Measurements from ENCODE around the gene AFF1.
"Not testable (repeated sequence)": the region's sequence is repeated elsewhere in the genome, so short reads cannot be mapped to it uniquely, and the experiment has no call there.

The AFF1 gene

DNA sequence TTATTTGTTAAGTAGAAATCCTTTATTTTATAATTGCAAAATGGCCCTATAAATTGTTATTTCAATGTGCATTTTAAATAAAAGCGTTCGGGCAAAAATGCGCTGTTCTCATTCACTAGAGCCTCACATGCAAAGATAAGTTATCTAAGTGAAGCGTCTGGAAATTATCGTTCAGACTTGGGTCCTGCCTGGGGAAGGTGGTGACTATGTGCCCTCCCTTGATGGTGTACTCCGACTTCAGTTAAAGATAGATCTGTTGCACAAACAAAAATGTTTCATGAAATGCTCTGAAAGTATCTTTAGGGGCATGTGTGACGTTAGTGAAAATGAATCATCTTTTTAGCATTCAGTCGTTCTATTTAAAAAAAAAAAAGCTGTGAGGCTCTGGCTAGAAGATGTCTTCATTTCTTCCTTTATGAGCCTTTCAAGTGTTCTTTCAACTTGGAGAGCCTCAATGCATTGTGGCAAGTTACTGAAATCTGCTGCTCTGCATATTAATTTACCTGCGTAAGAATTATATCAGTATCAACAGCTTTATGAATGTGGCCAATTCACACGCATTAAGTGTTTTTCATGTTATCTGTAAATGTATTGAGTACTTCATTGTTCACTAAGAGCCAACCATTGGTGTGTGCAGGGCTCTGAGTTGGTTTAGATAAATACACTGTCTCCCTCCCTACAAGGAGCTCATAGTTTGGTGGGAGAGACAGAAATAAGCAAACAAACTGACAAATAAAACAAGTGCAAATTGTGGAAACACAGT lies 83.0 kb downstream of the AFF1 start:
- no peak for FAIRE-seq

DNA sequence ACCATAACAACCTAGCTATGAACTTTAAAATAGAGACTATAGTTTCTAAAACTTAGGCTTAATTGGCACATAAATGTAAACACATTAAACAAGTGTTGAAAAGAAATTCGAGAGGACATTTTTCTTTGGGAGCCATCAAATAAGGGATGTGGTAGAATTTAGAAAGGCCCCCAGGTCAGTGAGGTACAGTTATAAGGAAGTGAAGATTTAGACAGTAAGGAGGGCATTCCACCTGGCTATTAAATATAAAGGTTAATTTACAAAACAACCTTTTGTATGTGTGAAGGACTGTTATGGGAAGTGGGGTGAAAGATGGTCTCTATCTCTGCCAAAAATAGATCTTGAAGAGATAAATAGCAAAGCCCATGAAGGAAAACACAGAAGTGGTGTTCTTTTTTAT lies 83.9 kb downstream of the AFF1 start:
- no peak for FAIRE-seq

DNA sequence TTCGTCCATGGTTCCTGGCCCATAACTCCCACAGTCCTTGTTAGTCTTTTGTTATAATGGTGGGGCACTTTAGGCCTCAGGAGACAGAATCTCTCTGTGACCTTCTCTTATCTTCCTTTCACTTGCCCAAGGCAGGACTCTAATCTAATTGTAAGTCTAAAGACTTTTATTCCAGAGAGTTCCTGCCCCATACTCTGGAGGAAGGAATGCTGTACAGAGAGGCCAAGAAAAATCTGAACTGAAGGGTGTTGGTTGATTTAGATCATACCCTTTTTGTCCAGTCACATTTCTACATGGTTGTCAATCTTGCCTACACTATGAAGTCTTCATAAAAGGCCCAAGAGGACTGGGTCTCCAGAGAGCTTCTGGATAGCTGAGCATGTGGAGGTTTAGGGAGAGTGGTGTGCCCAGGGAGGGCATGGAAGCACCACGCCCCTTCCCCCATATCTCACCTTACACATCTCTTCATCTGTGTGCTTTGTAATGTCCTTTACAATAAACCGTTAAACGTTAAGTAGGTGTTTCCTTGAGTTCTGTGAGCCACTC lies 84.5 kb downstream of the AFF1 start:
- no peak for FAIRE-seq

DNA sequence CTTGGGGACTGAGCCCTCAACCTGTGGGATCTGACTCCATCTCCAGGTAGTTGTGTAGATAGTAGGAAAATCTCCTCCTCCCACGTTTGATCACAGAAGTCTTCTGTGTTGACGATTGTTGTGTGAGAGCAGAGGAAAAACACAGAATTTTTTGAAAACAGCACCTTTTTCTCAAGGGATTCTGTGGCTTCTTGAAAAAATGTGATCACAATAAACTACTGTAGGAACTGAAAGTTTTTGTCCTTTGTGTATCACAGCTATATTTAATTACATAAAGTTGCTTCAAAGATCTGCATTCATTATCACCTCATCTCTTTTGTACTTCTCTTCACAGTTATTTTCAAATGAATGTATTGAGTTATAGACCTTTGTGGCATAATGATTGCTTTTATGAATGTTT lies 85.1 kb downstream of the AFF1 start:
- no peak for FAIRE-seq

DNA sequence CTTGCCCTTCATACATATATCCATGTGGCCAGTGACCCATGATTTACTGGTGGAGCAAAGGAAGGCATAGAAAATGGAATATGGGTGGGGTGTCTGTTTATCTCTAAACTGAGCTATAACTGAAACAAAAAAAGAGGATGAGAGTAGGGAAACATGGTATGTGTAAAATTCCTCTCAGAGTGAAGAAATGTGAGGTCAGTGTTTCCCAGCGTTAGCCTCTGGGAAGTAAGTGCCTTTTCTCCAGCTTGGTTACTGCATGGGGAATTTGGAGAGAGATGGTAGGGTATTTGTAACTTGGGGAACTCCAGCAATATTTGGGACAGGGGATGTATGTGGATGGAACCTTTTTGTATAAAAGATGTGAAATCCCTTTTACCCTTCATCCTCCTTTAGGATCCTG lies 89.4 kb downstream of the AFF1 start:
- no peak for FAIRE-seq

DNA sequence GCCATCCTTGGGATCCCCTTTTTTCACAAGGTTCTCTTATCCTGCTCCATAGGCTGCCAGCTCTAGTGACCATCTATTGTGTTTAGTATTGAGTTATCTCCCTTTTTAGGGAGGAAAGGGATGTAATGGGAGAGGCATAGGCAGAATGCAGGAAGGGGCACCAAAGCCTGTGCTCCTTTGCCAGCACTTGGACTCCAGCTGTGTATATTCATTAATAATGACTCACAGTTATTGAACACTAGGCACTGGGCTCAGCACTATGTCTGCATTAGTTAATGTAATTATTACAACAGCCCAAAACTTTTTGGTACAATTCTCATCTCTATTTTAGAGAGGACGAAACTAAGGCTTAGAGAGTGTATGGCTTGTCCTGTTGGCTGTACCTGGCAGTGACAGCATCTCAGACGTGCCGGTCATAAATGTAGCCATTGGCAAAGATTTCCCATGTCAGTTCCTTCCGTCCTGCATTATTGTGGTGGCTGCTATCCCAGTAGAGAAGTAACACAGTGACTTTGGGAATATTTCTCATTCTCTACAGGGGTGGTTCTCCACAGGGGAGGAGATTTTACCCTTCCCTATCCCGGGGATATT lies 90.3 kb downstream of the AFF1 start:
- FAIRE-seq: no peak

DNA sequence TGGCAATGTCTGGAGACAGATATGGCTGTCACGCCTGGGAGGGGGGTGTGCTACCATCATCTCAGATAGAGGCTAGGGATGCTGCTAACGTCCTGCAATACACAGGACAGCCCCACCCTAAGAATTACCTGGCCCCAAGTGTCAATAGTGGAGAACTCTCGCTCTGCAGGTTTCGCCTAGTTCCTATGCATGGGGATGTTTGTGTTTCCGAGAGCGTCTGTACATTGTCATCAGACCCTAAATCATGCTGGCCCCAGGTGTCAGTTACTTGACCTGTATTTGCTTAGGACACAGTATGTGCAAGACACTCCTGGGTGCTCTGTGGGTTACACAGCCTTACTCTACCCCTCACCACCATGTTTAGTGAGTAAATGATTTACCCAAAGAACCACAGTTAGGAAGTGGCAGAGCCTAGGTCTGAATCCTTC lies 90.8 kb downstream of the AFF1 start:
- FAIRE-seq: no peak

DNA sequence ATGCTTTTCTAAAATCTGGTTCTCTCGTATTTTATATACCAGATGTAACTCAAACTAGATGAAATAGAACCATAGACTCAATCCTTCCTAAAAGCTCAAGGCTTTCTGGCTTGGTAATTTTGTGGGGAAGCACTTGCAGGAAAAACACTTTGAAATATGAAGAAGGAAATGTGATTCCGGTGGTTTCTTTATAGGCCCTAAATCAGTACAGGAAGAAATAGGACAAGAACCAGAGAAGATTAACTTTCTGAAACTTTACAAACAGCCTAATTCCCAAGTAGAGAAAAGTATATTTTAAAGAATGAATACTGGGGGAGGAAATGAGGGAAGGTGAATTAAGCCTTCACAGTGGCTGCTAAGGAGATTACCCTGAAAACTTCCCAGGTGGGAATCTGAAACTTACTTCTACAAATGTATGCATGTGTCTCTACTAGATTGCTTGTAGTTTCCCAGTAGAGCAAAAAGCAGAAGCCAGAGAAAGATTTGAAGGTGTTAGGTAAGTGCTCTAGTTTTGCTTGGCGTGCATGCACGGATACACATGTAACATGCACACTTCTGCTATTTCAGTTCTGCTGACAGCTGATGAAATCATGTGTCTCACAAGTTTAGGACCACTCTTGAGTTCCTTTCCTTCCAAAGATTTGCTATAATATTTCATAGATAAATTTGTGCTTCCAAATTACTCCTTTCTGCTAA lies 92.1 kb downstream of the AFF1 start:
- FAIRE-seq: no peak

DNA sequence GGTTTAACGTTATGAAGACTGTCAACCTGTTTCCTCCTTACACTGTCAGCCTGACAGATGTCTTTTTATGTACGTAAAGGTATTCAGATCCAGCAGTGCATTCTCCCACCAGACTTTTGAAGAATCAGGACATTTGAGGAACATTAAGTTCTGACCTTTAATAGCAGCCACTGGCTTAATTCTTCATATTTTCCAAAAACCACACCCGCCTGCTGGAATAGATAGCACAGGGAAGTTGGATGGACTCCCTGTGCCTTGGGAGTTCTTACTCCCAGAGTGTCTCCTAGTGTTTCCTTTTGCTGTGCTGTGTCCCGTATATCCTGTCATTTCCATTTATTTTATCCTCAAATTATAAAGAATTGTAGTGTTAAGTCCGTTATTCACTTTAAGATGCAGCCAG lies 94.5 kb downstream of the AFF1 start:
- FAIRE-seq: no peak

DNA sequence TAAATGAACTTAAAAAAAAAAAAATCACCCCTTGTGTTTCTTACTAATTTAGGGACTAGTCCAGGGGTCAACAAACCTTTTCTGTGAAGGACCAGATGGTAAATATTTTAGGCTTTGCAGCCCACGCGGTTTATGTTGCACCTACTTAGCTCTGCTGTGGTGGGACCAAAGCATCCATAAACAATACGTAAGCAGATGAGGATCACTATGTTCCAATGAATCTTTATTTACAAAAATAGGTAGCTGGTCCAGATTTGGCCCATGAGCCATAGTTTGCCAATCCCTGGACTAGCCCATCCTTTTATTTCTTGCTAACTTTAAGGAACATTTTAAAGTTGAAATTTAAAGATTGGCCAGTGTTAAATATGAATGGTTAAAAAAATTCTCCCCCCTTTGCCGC lies 95.3 kb downstream of the AFF1 start:
- FAIRE-seq: no peak

DNA sequence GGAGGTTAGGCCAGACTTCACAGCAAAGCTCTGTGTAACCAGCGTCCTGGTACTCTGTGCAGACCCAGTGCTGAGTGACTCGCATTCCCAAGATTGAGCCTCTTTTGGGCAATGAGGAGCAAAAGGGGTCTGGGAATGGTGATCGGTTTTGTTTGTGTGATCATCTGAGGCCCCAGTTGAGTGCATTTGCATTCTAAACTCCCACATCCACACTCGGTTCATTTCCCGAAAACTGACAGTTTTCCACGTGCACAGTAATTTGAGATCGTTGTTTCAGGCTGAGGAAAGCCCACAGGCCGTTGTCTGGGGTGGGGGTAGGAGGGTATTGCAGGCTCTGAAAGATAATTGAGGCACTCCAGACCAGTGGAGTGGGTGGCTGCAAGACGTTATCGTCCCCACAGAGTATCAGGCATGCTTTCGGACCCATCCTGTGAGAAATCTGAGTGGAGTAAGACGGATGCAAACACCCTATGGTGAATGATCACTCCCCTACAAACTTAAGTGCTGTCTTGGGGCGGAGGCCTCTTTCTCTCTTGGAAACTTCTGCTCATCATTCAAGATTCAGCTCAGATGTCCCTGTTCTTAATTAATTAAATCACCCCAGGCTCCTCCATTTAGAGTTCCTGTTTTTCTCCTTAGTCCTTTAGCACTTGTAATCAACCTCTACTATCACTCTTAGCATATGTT lies 96.1 kb downstream of the AFF1 start:
- FAIRE-seq: no peak

DNA sequence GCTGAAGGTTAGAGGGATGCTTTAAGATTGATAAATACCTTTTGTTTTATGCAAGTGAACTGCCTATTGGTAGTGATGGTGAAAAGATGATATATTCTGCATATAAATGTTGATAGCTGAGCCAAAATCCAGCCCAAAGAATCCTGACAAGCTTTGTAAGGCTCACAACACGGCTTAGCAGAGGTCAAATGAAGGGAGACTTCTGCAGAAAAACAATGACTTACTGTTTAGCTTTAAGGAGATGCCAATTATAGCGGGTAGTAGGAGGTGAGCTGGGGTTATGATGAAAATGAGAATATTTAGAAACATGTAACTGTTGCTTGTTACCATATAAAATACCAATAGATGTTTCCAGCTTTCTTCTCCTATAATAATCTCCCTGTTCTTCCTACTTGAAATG lies 97.1 kb downstream of the AFF1 start:
- no peak for FAIRE-seq

DNA sequence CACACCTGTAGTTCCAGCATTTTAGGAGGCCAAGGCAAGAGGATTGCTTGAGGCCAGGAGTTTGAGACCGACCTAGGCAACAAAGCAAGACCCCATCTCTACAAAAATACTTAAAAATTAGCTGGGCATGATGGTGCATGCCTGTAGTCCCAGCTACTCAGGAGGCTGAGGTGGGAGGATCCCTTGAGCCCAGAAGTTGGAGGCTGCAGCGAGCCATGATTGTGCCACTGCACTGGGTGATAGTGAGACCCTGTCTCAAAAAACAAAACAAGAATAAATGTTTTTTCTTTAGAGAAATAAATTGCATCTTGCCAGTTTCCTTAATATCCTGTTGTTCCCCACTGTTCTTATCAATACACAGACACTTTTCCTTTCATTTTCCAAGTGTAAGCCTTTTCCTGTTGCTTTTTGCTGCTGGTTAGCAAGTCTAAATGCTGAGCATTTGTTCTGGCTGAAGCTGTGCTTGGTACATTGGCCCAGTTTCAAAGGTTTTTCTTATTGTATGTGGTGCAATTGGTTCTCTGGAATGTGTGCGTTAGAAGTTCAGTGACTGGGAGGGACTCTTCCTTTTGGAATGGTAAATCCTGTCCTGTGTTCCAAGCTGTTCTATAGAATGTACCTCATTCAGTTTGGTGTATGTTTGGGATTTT lies 98.2 kb downstream of the AFF1 start:
- no peak for FAIRE-seq

DNA sequence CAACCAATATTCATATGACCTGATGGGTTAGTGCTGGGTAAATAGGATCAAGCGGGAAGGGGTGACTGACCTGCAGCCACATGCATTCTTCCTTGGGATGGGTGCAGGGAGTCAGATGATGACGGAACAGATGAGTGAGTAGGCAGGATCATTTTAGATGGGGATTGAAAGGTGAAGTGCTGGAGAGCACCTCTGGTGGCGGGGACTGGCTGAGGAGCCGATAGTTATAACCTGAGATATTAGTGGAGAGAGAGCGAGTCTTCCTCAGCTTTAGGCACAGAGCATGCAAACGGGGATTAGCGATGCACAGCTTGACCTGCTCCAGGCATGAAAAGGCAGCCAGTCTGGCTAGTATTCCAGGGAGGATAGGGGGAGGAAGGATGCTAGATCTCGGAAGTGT lies 99.1 kb downstream of the AFF1 start:
- FAIRE-seq: no peak

DNA sequence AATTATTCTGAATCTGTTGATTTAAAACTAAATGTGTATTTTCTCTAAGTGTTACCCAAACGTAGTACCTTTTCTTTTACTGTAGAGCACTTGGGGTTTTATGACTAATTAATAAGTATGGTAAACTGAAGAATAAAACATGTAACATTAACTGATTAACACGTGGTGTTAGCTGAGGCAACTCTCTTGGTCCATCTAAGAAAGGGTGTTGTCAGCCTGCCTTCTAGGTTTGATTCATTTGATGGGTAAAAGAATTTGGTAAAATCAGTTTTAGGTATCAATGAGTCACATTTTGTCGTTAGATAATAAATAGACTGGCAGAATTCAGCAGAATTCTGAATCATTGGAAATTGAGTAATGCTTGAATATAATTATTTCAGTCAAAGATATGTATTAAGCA lies 99.7 kb downstream of the AFF1 start:
- no peak for FAIRE-seq

DNA sequence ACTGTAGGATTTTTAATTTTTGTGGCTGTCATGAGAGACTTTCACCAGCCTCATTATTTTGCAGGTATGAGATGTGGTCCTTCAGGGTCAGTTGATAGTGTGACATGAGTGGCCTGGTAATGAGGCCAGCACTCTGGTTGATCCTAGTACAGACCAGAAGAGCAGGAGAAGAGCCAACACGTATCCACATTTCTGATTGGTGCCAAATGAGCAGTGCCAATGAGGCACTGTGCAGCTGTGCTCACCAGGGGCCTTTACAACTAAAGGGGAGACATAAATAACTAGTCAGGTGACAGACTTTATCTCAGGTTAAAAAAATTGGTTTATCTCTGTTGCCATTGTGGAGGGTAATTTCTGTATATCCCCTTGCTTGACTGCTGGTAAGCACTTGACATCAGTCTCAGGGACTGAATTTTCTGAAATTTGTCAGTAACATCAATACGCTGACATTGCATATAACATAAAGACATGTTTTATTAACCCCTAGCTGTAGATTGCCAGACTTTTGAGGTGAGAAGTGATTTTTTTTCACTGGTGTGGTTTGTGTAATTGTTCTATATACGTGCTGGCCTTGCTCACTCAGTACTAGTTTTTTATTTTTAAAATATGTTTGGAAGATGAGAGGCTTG lies 101.2 kb downstream of the AFF1 start:
- FAIRE-seq: no peak

DNA sequence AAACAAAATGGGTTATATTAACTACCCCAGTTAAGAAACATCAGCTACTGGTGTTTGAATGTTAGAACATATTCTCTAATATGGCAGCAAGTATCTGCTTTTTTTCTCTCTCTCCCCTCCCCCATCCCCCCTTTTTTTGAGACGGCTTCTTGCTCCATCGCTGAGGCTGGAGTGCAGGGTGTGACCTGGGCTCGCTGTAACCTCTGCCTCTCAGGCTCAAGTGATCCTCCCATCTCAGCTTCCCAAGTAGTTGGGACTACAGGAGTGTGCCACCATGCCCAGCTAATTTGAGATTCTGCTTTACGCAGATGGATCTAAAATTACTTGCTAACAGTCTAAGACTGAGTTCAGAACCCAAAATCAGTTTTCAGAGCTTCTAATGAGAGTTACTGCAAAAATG lies 101.9 kb downstream of the AFF1 start:
- no peak for FAIRE-seq

DNA sequence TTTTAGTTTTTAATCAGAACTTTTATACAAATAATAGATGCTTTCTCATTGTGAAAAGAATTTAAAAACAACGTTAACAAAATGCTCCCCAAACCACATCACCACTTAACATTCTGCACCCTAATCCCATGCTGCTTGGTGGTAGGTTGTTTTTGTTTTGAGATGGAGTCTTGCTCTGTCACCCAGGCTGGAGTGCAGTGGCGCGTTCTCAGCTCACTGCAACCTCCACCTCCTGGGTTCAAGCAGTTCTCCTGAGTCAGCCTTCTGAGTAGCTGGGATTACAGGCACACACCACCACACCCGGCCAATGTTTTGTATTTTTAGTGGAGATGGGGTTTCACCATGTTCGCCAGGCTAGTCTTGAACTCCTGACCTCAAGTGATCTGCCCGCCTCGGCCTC lies 102.4 kb downstream of the AFF1 start:
- not testable (repeated sequence) for FAIRE-seq

DNA sequence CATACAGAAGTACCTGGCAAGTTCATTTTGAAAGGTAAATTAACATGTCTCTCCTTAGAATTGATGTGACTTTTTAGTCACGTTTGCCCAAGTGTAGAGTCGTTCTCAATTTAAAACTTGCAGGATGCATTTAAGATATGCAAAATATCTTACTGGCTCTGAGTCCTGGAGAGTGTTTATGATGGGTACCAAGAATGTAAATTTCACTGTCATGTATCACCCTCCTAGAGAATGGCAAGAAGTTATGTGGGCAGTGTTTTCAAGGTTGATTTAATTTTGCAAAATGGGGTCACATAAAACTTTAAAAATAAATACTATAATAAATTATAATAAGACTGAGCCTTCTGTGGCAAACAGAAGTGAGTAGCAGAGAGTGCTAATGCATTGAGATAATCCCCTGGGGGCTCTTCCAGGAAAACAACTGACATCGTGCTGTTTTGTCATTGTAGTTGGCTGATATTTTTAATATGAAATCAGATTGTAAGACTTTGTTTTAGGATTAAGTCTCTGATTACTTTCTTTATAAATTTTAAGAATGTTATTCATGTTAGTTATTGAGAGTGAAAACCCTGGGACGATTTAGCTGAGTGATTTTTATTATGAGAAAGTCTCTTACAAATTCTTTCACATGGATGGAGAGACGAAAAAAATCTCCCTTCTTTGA lies 103.0 kb downstream of the AFF1 start:
- no peak for FAIRE-seq

DNA sequence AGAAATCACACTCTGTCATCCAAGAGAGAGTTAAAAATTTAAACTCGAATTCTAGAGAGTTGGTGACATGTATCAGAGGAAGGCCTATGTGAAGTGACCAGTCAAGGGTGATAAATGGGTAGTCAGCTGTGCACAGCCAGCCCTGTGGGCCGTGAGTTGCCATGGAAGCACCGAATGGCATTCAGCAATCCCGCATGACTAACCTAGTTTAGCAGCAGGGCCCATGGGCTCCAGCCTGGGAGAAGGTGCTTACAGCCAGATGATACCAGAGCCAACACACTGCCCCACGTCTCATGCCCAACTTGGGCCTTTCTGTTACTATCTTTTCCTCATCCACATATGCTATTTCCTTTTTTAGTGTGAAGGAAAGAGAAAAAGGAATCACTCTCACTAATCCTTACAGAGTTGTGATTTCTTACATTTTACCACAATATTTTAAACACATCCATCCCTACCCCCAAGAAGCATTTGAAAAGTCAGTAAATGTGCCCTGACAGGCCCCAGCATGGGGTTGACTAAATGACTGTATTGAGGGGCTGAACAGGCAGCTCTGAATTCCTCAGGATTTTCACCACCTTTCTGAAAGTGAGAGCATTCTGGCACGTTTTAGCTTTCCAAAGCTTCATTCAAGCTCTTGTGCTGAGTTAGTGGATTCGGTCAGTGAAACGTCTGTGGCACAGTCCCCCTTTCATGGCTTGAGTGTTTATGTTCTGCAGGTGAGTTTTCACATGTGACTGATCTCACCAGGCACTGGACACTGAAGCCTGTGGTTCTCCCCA lies 104.2 kb downstream of the AFF1 start:
- no peak for FAIRE-seq

DNA sequence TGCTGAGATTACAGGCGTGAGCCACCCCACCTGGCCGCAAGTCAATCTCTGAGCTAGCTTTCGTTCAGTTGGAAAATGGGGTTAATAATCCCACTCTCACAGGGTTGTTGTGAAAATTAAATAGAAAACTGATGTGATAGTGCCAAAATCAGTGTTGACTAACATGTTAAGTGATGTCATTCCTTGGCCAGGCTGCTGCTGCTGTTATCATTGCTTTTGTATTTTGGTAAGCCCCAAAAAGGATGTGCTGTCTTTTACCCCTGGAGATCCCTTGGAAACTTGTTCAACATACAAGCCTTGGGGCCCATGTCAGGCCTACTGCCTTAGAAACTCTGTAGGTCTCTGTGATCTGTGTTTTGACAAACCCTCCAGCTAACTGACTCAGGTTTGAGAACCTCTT lies 106.3 kb downstream of the AFF1 start:
- FAIRE-seq: no peak
